ENCODE data around the gene TRABD2B.

The TRABD2B gene

DNA sequence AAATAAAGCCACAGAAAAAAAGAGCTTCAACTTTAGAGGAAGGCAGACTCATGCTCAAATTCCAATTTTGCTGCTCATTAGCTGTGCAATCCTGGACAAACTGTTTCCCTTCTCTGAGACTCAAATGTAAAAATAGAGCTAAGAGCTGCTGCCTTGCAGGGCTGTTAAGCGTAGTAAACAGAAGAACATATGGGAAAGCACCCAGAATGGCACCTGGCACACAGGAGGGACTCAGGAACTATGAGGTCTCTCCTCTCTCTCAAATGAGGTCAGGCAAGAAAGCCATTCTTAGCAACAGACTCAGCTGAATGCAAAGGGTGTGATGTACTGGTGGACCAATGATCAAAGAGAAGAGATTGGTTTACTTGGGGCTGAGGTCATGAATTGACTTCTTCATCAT is 61.3 kb downstream of the TRABD2B start:
- ATAC-seq (no peak), DNase-seq (no peak)

DNA sequence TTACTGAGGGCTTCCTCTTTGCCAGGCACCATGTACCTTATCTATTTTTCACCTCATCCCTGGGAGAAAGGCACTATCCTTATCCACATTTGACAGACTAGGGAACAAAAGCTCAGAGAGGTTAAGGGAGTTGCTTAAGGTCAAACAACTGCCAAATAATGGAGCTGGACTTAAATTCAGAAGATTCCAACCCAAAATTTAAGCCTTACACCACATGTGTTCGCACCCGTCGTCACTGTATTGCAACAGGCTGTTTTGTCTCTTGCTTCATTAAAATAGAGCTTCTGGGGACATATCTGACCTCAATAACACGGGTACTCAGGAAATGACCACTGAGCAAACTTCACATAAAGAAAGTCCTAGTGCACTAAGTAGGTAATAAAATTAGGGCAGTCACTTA is 62.0 kb downstream of the TRABD2B start:
- ATAC-seq (no peak), DNase-seq (no peak)

DNA sequence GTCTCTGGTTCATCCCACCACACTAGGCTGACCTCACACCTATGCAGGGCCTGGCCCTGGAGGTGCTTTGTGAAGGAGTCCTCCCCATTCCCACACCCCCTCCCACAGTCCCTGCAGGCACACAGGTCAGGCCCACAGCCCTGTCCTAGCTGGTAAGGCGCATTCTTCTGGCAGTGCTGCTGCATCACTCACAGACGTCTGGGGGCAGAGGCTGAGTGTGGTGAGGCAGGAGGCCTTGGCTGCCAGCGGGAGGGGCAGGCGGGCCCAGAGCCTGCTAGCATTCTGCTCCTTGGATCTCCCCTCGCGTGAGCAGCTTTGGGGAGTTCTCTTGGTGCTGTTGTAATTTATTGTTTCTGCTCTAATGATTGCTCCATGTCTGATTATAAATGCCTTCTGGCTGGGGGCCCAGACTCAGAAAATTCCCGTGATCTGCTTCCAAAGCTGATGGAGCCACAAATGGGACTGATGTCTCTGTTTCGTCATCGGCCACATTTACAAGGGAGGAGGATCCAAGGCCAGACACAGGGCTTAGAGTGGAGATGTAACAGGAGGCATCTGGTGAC is 62.9 kb downstream of the TRABD2B start:
- no peak for DNase-seq
- no peak for ATAC-seq

DNA sequence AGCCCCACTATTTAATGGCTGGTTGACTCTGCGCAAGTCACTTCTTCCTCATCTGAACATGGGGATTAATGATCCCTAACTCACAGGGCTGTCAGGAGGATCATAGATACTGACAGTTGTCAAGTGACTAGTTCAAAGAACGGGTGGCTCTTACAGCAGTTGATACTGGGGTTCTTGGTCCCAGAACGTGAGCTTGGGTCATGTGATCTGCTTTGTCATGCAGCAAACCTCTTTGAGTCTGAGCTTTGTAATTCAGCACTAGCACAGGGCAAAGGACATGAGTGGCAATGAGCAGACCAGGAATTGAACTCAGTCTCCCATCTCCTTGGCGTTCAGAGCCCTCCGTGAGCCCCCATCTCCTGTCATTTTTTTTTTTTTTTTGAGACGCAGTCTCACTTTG is 64.4 kb downstream of the TRABD2B start:
- ATAC-seq (no peak), DNase-seq (no peak)

DNA sequence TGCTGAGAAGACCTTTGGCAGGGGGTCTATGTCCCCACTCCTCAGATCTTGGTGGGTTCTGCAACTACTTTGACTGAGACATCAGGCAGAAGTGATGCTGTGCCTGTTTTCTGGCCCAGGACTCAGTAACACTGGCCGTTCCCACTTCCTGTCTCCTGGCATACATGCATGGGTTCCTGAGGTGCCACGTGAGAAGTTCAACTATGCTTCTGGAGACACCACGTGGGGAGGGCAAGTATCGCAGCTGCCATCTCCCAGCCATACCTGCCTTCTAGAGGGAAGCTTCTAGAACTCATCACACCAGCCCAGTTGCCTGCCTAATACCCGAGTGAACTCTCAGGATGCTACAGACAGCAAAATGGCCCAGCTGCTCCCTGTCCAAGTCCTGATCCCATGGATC is 65.8 kb downstream of the TRABD2B start:
- ATAC-seq (no peak), DNase-seq (no peak)

DNA sequence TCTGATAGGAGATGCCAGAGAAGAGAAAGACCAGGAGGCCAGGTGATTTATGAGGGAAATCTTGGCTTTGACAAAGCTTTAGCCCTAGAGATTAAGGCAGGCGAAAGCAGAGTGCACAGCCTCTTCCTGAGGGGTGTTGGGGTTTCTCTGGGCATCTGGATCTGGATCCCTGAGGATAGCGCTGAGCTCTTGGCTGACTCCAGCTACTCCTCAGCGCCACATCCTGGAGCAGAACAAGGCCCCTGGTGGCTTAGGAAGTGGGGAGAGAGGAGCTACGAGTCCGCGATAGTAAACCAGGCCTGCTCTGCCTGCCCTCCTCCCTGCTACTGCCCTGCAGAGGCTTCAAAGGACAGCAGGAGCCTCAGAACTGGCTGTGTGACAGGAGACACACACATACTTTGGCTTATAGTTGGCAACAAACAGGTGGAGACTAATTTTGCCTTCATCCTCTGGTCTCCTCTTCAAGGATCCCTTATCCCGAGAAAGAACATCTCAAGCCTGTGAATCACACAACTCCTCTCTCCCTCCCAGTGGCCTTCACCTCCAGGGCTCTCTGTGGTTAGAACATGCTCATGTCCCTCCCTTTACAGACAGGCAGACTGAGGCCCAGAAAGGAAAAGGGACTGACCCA is 66.9 kb downstream of the TRABD2B start:
- DNase-seq: no peak
- no peak for ATAC-seq

DNA sequence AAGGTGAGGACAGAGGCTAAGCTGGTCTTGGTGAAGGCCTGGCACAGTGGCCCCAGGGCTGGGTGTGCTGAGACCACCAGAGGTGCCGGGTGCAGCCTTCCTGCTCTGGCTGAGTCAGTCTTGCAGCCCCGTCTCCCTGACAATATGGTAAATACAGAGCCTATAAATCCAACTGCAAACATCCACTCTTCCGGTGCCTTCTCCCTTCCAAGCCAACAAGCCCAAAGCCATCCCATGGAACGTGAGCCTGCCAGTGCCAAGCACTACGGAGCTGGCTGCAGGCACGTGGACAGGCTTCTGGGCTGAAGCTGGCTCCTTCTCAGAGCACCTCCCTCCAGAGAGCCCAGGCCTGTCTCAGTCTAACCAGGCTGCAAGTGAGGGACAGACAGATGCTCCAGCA is 70.0 kb downstream of the TRABD2B start:
- no peak for DNase-seq
- ATAC-seq: no peak

DNA sequence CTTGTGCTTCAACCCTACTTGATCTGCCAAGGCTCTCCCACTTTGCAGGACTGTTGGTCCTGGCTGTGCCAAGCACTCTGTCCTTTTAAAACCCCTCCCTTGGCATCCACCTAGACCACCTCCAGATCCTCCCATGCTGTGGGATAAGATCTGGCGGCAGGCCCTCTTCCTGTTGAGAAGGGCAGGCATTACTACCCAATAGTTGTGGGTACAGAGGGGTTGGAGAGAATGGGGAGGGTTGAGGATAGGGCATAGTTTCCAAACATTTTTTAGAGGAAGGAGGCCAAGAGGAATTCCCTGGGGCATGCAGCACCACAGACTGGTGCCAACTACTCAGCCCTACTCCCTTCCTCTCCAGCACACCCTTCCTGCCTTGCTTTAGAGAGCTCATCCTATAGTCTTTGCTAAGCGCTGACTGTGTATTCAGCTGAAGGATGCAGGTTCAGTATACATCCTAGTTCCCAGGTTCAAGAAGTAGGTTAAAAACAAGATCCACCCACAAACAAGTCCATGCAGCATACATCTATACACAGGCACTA is 70.7 kb downstream of the TRABD2B start:
- DNase-seq: no peak
- ATAC-seq: no peak

DNA sequence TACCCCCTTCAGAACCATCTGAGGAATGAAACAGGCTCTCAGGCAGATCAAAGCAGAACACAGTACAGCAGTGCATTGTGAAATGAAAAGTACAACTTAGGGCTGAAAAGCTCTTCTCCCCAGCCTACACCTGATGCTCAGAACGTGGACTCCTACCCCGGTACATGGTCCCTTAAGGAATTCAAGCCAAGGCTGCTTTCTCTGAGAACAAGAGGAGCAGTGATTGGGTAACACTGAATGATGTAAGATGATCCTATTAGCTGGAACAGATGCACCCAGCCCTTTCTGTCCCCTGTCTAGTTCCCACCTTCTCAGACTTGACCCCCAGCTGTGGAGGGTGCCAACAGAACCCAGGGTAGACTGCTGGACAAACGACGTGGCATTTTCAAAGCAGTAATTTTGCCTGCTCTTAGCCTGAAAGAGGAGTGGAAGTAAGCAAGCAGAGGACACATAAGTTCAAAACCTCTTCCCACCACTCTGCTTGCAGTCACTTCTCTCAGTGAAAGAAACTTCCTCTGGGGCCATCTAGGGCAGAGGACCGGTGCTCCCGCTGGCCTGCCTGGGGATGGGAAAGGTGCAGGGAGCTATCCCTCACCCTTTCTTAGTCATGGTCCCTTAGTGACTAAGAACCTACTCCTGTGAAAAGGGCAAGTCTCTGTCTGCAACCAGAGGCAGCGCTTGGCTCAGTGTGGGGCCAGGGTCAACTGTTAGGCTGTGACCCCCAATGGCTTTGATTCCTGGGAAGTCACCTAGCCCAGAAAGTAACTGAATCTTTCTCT is 72.7 kb downstream of the TRABD2B start:
- ATAC-seq (no peak), DNase-seq (no peak)

DNA sequence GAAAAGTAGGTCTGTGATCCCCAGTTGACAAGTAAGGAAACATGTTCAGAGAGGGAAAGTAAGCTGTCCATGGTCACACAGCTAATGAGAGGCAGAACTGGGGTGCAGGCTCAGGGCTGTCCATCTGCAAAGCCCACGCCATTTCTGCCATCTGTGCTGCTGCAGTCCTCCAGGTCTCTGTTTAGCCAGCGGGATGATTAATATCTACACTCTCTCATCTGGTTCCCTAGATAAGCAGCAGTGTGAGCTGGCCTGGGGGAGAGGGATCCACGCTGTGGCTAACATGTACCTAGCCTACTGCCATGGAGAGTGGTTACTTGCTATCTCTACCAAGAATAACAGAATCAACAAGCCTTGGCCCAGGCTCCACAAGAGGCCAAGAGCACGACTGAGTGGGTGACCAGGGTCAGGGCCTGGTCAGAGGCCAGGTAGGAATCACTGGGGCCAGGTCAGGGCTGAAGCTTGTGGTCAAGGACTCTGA is 75.2 kb downstream of the TRABD2B start:
- no peak for DNase-seq

DNA sequence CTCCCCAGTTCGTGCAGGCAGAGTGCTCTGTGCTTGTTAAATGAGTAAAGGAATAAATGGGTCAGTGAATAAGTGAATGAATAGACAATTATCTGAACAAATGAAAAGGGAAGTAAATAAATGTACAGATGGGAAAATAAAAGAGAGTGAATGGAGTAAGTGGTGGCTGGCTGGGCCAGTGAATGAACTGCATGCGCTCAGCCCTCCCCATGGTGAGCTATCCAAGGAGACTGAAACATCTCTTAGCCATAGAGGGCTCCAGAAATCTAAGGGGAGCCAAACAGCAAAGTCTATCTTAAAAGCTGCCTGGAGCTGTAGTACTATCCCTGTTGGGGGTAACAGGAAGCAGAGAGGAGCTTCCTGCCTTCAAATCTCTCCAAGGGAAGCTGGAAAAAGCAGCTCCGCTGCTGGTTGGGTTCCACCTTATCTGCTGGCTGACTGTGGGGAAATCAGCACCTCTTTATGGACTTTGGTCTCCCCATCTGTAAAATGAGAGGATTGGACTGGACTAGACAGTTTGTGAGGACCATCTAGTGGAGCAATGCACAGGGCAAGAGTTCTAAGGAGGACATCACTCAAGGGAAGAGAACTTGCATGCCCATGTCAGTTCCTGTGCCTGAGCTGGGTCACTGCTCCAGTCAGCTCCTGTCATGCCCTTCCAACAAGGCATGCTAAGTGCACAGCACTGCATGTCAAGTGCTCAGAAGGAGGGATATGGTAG is 77.9 kb downstream of the TRABD2B start:
- no peak for ATAC-seq
- DNase-seq: no peak

More for the DNA sequence above, 75.2 kb downstream of the TRABD2B start:
- ATAC-seq: no peak

DNA sequence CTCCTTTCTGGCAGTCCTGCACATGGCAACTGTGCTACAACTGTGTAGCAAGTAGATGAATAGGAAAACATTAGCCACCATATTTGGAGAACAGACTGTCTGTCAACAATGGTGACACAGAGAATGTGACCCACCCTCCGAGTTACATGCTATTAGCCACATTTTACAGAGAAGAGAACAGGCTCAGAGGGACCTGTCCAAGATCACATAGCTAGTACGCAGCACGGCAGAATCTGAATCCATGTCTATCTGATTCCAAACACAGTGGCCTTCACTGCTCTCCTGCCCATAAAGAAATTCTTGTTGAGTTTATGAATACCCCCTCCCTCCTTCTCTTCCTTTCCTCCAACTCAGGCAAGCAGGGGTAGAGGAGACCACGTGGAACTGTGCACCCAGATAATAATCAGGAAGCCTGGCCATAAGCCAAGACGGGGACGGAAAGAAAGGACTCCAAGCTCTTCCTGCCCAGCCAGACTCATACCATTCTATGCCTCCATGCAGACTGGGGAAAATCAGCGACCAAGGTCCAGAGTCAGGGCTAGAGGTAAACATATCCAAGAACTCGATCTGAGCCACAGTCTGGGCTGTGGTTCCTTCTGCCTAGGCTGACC is 78.8 kb downstream of the TRABD2B start:
- no peak for ATAC-seq
- no peak for DNase-seq

DNA sequence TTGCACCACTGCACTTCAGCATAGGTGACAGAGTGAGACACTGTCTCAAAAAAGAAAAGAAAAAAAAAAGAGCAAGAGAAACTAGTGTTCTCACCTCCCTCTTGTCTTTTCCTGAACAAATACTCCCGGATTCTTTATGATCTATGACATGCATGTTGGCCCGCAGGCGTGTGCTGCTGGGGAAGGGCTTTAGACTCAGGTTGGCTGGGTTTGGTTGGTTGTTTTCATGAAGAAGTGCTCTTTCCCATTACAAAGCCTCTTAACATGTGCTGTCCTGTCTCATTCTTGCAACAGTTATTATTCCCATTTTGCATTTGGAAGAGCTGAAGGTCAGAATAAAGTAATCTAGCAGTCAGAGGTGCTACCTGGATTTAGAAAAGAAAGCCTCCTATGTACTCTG is 79.5 kb downstream of the TRABD2B start:
- ATAC-seq: no peak
- no peak for DNase-seq

DNA sequence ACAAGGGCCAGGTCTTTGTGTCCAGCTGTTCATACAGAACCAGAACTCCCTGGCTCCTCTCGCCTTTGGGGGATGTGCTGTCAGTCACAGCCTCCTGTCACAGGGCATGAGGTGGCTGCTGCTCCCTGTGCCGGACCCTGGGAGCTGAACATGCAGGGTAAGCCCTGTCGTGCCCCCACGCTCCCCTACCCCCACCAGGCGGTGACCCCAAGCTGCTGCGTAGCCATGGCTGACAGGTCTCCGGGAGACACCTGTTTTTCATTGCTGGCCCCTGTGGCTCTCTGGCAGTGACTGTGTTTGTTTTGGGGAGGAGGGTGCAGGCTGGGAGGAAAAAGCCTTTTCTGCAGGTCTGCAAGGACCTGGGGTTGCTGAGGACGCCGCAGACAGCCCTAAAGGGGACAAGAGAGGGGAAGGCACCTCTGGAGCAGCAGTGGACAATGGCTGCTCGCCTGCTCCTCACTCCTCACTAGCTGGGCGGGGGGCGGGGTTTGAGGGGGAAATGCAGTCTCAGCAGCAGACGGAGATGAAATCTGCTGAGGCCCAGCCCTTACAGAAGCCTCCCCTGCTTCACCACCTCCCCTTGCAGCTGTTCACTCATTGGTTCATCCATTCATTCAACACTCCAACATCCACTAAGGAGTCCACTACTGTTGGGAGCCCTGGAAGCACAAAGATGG is 81.4 kb downstream of the TRABD2B start:
- ATAC-seq: no peak

DNA sequence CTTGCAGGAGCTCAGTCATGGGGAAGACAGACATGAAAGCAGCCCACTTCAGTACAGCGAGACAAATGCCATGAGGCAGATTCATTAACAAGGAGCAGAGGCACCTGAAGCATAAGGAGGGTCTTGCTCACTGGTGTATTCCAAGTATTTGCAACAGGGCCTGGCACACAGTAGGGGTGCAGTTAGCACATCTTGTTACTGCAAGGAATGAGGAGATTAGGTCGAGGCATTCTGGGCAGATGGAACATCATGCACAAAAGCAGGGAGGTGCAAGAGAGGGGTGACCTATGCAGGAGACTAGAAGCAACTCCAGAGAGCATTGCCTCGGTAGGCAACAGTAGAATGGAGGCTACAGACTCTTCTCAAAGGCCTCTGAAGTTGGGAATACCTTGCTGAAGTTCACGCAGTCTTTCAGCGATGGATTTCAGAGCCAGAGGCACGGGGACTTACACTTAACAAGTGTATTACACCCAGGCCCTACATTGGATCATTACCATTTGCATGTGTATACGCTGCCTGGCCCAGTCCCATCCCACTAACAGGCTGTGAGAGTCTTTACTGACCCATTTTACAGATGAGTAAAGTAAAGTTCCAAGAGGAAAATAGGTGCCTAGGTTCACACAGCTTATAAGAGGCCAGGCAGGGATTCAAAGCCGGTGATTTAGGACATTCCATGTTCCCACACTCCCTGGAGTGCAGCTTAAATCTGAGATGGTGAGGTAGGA is 82.1 kb downstream of the TRABD2B start:
- DNase-seq (no peak), ATAC-seq (no peak)

More for the DNA sequence above, 81.4 kb downstream of the TRABD2B start:
- no peak for DNase-seq

DNA sequence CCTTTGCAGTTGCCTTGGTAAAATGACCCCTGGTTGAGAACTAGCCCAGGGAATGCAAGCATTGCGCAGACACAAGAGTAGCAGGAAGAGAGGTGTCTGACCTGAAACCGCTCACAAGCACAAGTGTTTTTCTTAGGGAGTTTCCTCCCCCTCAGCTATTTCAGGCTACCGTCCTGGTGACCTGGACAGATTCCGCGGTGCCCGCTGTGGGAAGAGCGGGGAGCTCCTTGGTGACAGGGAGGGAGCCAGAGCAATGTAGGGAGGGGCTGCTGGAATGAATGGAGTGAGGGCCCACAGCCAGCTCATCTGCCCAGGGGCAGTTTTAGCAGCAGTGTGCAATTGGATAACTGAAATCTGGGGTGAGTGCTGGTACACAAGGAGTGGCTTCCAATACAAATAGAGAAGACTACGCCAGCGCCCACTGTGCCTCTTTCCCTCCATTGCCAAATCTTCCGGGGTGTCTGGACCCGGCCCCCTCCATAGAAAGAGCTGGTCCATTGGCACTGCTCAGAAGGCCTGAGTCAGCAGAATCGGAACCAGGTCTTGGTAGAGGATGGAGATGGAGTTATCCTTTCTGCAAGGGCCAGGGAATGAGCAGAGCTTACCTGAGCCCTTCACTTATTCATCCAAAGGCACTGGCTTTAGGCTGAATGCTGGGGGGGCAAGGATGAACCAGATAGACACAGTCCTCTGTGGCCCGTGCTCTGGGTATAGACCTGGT is 82.8 kb downstream of the TRABD2B start:
- ATAC-seq: no peak
- DNase-seq: no peak

DNA sequence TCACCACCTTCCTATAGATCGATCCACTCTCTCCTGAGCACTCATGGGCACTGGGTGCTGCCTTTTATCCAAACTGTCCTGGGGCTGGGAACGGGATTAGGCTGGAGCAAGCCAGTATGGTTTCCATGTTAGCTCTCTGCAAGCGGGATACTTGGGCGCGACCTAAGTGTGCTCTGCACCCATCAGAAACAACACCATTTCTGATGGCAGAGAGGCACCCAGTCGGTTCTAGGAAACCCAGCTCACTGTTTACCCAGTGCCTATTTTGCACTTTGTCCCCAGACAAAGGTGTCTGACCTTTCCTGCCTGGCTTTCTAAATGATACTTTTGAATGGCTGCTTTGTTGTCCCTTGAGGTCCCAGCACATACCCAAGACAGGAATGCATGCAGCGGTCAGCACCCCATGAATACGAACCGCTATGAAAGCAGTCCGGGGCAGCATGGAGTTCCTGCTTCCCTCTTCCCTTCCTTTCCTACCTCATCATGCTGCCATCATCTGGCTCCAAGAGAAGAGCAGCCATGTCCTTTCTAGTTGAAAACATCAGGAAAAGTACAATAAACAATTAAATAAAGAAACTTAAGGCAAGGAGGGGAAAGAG is 83.9 kb downstream of the TRABD2B start:
- no peak for DNase-seq
- ATAC-seq: no peak

DNA sequence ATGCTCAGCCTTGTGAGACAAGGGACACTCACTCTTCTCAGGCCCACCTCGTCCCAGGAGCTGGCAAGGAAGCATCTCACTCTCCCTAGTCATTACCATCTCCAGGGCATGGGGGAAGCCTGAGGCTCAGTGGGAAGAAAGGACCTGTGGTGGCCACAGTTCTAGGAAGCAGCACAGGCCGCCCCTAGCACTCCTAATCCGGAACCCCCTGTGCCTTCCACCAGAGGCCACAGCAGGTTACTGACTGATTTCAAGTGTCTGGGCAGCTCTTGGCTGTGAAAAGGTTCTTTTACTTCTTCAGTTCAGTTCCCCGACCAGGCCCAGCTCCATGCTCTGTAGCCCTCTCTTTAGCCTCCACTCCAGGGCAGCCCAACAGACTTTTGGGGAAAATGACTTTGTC is 84.4 kb downstream of the TRABD2B start:
- DNase-seq (no peak), ATAC-seq (no peak)

DNA sequence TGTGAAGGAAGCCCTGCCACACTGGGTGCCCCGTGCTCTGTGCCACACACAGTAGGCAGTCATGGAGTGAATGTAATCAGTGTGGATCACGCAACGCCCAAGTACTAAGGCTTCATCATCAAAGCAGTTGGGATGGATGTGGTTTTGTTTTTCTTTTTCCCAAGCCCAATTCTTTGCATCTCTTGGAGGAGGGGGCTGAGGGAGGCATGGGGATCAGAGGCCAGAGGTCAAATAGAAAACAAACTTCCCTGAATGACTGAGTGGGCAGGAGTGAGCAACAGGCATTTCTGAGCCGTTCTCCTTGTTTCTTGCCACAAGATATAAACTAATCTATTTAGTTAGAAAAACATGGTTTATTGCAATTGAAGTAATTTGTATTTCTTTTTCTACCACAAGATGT is 85.3 kb downstream of the TRABD2B start:
- DNase-seq (no peak), ATAC-seq (no peak)

DNA sequence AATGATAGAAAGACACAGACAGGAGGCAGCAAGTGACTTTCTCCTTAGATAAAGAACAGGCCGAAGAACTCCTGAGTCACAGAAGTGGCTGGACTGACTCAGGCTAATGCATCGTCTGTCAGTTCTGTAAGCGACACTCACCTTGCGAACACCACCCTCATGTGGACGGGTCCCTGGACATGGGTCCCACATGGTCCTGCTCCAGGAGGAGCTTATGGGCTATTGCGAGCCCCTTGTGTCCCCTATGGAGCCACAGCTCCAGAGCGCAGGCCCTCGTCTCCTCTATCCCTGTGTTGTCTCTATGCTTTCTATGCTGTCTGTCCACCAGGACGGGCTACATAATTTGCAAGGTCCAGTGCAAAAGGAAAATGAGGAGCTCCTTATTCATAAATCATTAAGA is 85.8 kb downstream of the TRABD2B start:
- DNase-seq: no peak

More for the DNA sequence above, 85.8 kb downstream of the TRABD2B start:
- no peak for ATAC-seq

Measured in stimulated activated naive CD8-positive, alpha-beta T cell treated with anti-CD3 and anti-CD28 coated beads, Interleukin-15, Interleukin-2, amounts not matched to agents 100 U/mL and 50 U/mL, for 24 hours (primary cell).